ENCODE data around the gene GLIS1.

DNA sequence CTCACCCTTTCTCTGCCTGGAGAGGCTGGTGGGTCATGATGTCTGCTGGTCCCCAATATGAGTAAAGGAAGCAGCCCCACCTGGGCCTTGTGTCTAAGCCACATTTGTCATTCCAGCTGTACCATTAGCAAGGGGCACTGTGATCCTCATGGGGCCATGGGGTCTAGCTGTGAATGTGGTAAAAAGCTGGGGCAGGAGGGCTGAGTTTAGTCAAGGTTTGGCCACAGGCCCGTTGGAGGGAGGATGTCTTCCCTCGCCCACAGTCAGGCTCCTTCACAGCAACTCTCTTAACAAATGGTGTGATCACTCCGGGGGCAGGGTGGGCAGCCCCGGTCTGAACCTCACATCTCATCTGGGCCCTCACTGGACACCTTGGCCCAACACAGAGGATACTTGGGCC, 164.3 kb downstream of the GLIS1 start:
- TF ChIP-seq, protein P1, sequence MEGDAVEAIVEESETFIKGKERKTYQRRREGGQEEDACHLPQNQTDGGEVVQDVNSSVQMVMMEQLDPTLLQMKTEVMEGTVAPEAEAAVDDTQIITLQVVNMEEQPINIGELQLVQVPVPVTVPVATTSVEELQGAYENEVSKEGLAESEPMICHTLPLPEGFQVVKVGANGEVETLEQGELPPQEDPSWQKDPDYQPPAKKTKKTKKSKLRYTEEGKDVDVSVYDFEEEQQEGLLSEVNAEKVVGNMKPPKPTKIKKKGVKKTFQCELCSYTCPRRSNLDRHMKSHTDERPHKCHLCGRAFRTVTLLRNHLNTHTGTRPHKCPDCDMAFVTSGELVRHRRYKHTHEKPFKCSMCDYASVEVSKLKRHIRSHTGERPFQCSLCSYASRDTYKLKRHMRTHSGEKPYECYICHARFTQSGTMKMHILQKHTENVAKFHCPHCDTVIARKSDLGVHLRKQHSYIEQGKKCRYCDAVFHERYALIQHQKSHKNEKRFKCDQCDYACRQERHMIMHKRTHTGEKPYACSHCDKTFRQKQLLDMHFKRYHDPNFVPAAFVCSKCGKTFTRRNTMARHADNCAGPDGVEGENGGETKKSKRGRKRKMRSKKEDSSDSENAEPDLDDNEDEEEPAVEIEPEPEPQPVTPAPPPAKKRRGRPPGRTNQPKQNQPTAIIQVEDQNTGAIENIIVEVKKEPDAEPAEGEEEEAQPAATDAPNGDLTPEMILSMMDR (IDR thresholded peaks at IDR 0.05), result no peak
- TF ChIP-seq EP300 (IDR thresholded peaks at IDR 0.05), result no peak

Measured in ovary (tissue), 3 donors.